ENCODE measurements around the gene PARD6B.

Gene PARD6B

GRCh38 chr20:50731055-50731929 lies at the start of gene PARD6B:
Gene PARD6B (plus strand): TSS chr20:50731580. CDS start chr20:50731787, 207 bp downstream.
- Mint-ChIP-seq H3K4me1 (peaks cover 42% of the 10 kb centered on the region), H3K27me3 (no peaks in the 10 kb centered on the region), H3K9me3 (no peaks in the 10 kb centered on the region), H3K27ac (peak within 1 kb of the TSS; percentile 83), H3K4me3 (peak within 1 kb of the TSS; percentile 88), H3K36me3 (peaks cover 3% of the 10 kb centered on the region)

GRCh38 chr20:50682065-50682464 lies 49.3 kb upstream of the PARD6B start:
- Mint-ChIP-seq H3K4me3 (no peak overlapping the region), H3K27me3 (no peaks in the 10 kb centered on the region), H3K4me1 (no peaks in the 10 kb centered on the region), H3K27ac (peak overlapping the region; percentile 59), H3K36me3 (no peaks in the 10 kb centered on the region), H3K9me3 (no peaks in the 10 kb centered on the region)

GRCh38 chr20:50682947-50683530 lies 48.3 kb upstream of the PARD6B start:
- Mint-ChIP-seq H3K4me3 (no peak overlapping the region), H3K9me3 (no peaks in the 10 kb centered on the region), H3K27me3 (no peaks in the 10 kb centered on the region), H3K36me3 (no peaks in the 10 kb centered on the region), H3K27ac (no peak overlapping the region), H3K4me1 (no peaks in the 10 kb centered on the region)

- Mint-ChIP-seq H3K27ac (no peak overlapping the region), H3K36me3 (no peaks in the 10 kb centered on the region), H3K4me3 (no peak overlapping the region), H3K9me3 (no peaks in the 10 kb centered on the region), H3K4me1 (no peaks in the 10 kb centered on the region), H3K27me3 (no peaks in the 10 kb centered on the region)
Observed at GRCh38 chr20:50683570-50683969, 47.8 kb upstream of the PARD6B start.

GRCh38 chr20:50686821-50687220 lies 44.6 kb upstream of the PARD6B start:
- H3K27me3 Mint-ChIP-seq: peaks cover 21% of the 10 kb centered on the region
- no peaks in the 10 kb centered on the region for H3K9me3 Mint-ChIP-seq
- no peaks in the 10 kb centered on the region for H3K36me3 Mint-ChIP-seq
- peaks cover 9% of the 10 kb centered on the region for H3K4me1 Mint-ChIP-seq
- no peak overlapping the region for H3K27ac Mint-ChIP-seq
- no peak overlapping the region for H3K4me3 Mint-ChIP-seq

- Mint-ChIP-seq H3K4me3 (no peak overlapping the region), H3K27me3 (peaks cover 29% of the 10 kb centered on the region), H3K27ac (no peak overlapping the region), H3K9me3 (no peaks in the 10 kb centered on the region), H3K4me1 (peaks cover 14% of the 10 kb centered on the region), H3K36me3 (no peaks in the 10 kb centered on the region)
Observed at GRCh38 chr20:50688256-50688975, 43.0 kb upstream of the PARD6B start.

- Mint-ChIP-seq H3K4me3 (no peak overlapping the region), H3K36me3 (no peaks in the 10 kb centered on the region), H3K27ac (no peak overlapping the region), H3K27me3 (peaks cover 31% of the 10 kb centered on the region), H3K4me1 (peaks cover 14% of the 10 kb centered on the region), H3K9me3 (no peaks in the 10 kb centered on the region)
Observed at GRCh38 chr20:50689864-50690649, 41.3 kb upstream of the PARD6B start.

- Mint-ChIP-seq H3K27me3 (peaks cover 31% of the 10 kb centered on the region), H3K9me3 (no peaks in the 10 kb centered on the region), H3K36me3 (no peaks in the 10 kb centered on the region), H3K4me1 (peaks cover 14% of the 10 kb centered on the region), H3K4me3 (peak within 1 kb of the TSS; percentile 51), H3K27ac (no peak within 1 kb of the TSS)
Observed at GRCh38 chr20:50690650-50691572, 40.5 kb upstream of the PARD6B start, which contains the start of gene RIPOR3. Gene RIPOR3 (minus strand): TSS chr20:50691542. CDS start chr20:50691128, 414 bp downstream.

- Mint-ChIP-seq H3K4me1 (peaks cover 14% of the 10 kb centered on the region), H3K4me3 (no peak overlapping the region), H3K9me3 (no peaks in the 10 kb centered on the region), H3K27me3 (peaks cover 31% of the 10 kb centered on the region), H3K27ac (no peak overlapping the region), H3K36me3 (no peaks in the 10 kb centered on the region)
Observed at GRCh38 chr20:50691573-50692551, 39.5 kb upstream of the PARD6B start.

- no peak overlapping the region for H3K27ac Mint-ChIP-seq
- no peaks in the 10 kb centered on the region for H3K9me3 Mint-ChIP-seq
- H3K4me3 Mint-ChIP-seq: no peak overlapping the region
- no peaks in the 10 kb centered on the region for H3K36me3 Mint-ChIP-seq
- H3K4me1 Mint-ChIP-seq: peaks cover 14% of the 10 kb centered on the region
- H3K27me3 Mint-ChIP-seq: peaks cover 31% of the 10 kb centered on the region
Observed at GRCh38 chr20:50692552-50692933, 38.8 kb upstream of the PARD6B start.

- Mint-ChIP-seq H3K4me3 (no peak overlapping the region), H3K4me1 (peaks cover 14% of the 10 kb centered on the region), H3K36me3 (no peaks in the 10 kb centered on the region), H3K27me3 (peaks cover 31% of the 10 kb centered on the region), H3K27ac (no peak overlapping the region), H3K9me3 (no peaks in the 10 kb centered on the region)
Observed at GRCh38 chr20:50693001-50693400, 38.4 kb upstream of the PARD6B start.

- Mint-ChIP-seq H3K4me3 (no peak overlapping the region), H3K27me3 (peaks cover 27% of the 10 kb centered on the region)
Observed at GRCh38 chr20:50694379-50695134, 36.8 kb upstream of the PARD6B start.

More at GRCh38 chr20:50694379-50695134, 36.8 kb upstream of the PARD6B start:
- Mint-ChIP-seq H3K4me1 (peaks cover 14% of the 10 kb centered on the region), H3K27ac (peak overlapping the region; percentile 30), H3K36me3 (no peaks in the 10 kb centered on the region), H3K9me3 (no peaks in the 10 kb centered on the region)

All from activated naive CD4-positive, alpha-beta T cell treated with anti-CD3 and anti-CD28 coated beads, Interleukin-2, amount 50 U/mL, for 24 hours (primary cell).